ENCODE results near the gene ZC3H15.
"Not testable (repeated sequence)": the region's sequence is repeated elsewhere in the genome, so short reads cannot be mapped to it uniquely, and the experiment has no call there.

ZC3H15 gene

DNA sequence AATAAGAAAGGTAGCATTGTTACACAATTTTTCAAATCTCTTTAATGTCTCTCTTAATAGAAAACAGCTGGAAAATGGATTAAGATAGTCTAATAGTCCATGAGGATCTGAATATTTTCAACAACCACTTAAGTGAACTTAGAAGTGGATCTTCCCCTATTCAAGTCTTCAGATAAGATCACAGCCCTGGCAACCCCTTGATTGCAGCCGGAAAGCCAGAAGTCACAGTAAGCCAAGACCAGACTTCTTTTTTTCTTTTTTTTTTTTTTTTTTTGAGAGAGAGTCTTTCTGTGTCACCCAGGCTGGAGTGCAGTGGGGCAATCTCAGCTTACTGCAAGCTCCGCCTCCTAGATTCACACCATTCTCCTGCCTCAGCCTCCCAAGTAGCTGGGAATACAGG, 18.6 kb upstream of the ZC3H15 start:
- ATAC-seq (replicated peaks; ENCODE audit: extremely low read depth, poor library complexity, severe bottlenecking) (no peak), DNase-seq (ENCODE audit: low spot score in 2 of 2) (no peak)
- Mint-ChIP-seq H3K27me3 (no peaks in the 10 kb centered on the region), H3K4me1 (no peaks in the 10 kb centered on the region), H3K27ac (ENCODE audit: low read depth) (no peak overlapping the region), H3K9me3 (no peaks in the 10 kb centered on the region), H3K4me3 (no peak overlapping the region), H3K36me3 (ENCODE audit: insufficient read depth) (no peaks in the 10 kb centered on the region)

DNA sequence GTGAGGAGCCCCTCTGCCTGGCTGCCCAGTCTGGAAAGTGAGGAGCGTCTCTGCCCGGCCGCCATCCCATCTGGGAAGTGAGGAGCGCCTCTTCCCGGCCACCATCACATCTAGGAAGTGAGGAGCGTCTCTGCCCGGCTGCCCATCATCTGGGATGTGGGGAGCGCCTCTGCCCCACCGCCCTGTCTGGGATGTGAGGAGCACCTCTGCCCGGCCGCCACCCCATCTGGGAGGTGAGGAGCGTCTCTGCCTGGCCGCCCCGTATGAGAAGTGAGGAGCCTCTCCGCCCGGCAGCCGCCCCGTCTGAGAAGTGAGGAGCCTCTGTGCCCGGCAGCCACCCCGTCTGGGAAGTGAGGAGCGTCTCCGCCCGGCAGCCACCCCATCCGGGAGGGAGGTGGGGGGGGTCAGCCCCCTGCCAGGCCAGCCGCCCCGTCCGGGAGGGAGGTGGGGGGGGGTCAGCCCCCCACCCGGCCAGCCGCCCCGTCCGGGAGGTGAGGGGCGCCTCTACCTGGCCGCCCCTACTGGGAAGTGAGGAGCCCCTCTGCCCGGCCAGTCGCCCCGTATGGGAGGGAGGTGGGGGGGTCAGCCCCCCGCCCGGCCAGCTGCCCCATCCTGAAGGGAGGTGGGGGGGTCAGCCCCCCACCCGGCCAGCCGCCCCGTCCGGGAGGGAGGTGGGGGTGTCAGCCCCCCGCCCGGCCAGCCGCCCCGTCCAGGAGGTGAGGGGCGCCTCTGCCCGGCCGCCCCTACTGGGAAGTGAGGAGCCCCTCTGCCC, 13.2 kb upstream of the ZC3H15 start:
- not testable (repeated sequence) for H3K9me3 Mint-ChIP-seq; H3K4me3 Mint-ChIP-seq; H3K27me3 Mint-ChIP-seq; H3K4me1 Mint-ChIP-seq; DNase-seq (ENCODE audit: low spot score in 2 of 2); ATAC-seq (replicated peaks; ENCODE audit: extremely low read depth, poor library complexity, severe bottlenecking); H3K36me3 Mint-ChIP-seq (ENCODE audit: insufficient read depth); H3K27ac Mint-ChIP-seq (ENCODE audit: low read depth)

DNA sequence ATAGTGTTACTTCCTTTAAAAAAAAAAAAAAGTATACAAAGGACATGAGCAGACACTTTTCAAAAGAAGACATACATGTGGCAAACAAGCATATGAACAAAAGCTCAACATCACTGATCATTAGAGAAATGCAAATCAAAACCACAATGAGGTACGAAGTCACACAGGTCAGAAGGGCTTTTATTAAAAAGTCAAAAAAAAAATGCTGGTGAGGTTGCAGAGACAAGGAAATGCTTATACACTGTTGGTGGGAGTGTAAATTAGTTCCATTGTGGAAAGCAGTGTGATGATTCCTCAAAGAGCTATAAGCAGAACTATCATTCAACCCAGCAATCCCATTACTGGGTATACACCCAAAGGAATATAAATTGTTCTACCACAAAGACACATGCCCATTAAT, 11.8 kb upstream of the ZC3H15 start:
- H3K4me3 Mint-ChIP-seq; H3K27me3 Mint-ChIP-seq; ATAC-seq (replicated peaks; ENCODE audit: extremely low read depth, poor library complexity, severe bottlenecking); H3K4me1 Mint-ChIP-seq; H3K36me3 Mint-ChIP-seq (ENCODE audit: insufficient read depth); DNase-seq (ENCODE audit: low spot score in 2 of 2); H3K27ac Mint-ChIP-seq (ENCODE audit: low read depth); H3K9me3 Mint-ChIP-seq: not testable (repeated sequence)

DNA sequence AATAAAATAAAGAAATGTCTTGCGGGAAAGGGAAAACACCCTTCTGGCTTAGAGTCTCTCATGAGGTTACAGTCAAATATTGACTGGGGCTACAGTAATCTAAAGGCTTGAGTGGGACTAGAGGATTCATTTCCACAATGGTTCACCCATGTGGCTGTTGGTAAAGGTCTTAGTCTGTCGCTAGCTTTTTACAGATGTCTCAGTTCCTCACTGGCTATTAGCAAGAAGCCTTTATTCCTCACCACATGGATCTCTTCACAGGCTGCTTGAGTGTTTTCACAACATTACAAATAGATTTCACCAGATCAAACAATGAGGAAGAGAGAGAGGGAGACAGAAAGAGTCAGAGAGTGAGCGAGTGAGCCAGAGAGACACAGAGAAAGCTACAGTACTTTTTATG, 8.3 kb upstream of the ZC3H15 start:
- DNase-seq (ENCODE audit: low spot score in 2 of 2): no peak
- Mint-ChIP-seq H3K27me3 (no peaks in the 10 kb centered on the region), H3K4me1 (no peaks in the 10 kb centered on the region), H3K4me3 (no peak overlapping the region), H3K36me3 (ENCODE audit: insufficient read depth) (no peaks in the 10 kb centered on the region), H3K27ac (ENCODE audit: low read depth) (no peak overlapping the region), H3K9me3 (no peaks in the 10 kb centered on the region)
- ATAC-seq (replicated peaks; ENCODE audit: extremely low read depth, poor library complexity, severe bottlenecking): no peak

DNA sequence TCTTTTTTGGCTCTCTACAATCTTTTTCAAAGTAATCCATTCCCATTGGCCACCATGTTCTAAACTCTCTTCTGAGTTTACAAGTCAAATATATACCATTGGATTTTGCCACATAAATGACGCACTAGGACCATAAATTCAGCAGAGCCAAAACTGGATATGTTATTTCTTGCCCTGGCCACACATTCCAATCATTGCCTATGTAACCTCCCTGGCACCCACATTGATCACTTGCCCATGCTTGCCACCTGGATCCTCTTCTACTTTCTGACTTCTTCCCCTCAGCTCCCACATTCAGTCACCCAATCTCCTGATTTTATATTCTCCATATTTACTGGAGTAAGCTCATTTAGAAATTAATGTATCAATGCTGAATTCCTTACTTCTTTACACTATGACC, 5.1 kb upstream of the ZC3H15 start:
- Mint-ChIP-seq H3K36me3 (ENCODE audit: insufficient read depth) (peaks cover 4% of the 10 kb centered on the region), H3K4me3 (no peak overlapping the region), H3K27me3 (no peaks in the 10 kb centered on the region), H3K4me1 (peaks cover 19% of the 10 kb centered on the region), H3K27ac (ENCODE audit: low read depth) (no peak overlapping the region), H3K9me3 (no peaks in the 10 kb centered on the region)
- no peak for ATAC-seq (replicated peaks; ENCODE audit: extremely low read depth, poor library complexity, severe bottlenecking)
- no peak for DNase-seq (ENCODE audit: low spot score in 2 of 2)

DNA sequence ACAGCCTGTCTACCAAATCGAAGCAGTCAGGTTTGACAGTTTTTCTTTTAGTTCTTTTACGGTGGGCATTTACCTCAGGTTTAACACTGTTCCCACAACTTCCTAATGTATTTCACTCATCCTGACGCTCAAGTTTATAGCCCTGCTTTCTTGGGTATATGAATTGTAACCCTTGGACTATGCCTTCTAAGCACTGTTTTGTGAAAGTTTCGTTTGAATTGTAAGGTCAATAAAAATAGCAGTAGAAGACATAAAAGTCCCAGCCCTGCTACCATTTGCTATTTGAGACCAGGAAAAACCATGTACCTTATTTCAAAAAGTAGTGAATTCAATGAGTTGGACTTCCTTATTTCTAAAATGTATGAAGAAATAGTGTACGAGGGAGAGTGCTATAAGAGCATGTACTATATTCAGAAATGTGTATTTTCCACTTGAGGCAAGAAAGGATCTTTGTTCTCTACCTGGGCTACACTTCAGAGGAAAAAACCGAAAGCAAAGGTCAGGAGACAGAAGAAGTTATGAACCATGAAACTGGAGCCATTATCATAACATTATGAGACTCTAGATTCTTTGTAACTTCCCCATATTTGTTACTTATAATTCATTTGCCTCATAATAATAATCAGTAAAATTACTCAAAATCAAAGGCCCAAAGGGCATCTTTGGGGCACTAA, 1.9 kb upstream of the ZC3H15 start:
- H3K27ac Mint-ChIP-seq (ENCODE audit: low read depth): peak overlapping the region; percentile 26

DNA sequence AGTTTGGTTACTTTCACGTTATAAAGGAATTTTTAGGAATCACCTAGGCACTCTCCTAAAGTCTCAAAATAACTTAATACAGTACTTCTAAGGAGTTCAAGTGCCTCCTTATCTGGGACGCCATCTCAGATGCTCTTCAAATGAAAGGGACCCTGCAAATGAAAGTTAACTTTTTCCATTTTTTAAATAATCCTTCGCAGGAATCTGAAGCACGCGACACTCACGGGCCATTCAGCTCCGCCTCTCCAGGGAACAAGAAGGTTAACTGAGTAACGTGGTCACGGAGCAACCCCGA, 537 bp upstream of the ZC3H15 start:
- Mint-ChIP-seq H3K9me3 (no peaks in the 10 kb centered on the region), H3K36me3 (ENCODE audit: insufficient read depth) (peaks cover 19% of the 10 kb centered on the region), H3K4me1 (peaks cover 56% of the 10 kb centered on the region)

More for the DNA sequence above, 1.9 kb upstream of the ZC3H15 start:
- peak overlapping the region; percentile 100 for H3K4me3 Mint-ChIP-seq
- no peak for DNase-seq (ENCODE audit: low spot score in 2 of 2)
- ATAC-seq (replicated peaks; ENCODE audit: extremely low read depth, poor library complexity, severe bottlenecking): no peak
- H3K36me3 Mint-ChIP-seq (ENCODE audit: insufficient read depth): peaks cover 19% of the 10 kb centered on the region
- H3K4me1 Mint-ChIP-seq: peaks cover 42% of the 10 kb centered on the region
- H3K9me3 Mint-ChIP-seq: no peaks in the 10 kb centered on the region
- no peaks in the 10 kb centered on the region for H3K27me3 Mint-ChIP-seq

DNA sequence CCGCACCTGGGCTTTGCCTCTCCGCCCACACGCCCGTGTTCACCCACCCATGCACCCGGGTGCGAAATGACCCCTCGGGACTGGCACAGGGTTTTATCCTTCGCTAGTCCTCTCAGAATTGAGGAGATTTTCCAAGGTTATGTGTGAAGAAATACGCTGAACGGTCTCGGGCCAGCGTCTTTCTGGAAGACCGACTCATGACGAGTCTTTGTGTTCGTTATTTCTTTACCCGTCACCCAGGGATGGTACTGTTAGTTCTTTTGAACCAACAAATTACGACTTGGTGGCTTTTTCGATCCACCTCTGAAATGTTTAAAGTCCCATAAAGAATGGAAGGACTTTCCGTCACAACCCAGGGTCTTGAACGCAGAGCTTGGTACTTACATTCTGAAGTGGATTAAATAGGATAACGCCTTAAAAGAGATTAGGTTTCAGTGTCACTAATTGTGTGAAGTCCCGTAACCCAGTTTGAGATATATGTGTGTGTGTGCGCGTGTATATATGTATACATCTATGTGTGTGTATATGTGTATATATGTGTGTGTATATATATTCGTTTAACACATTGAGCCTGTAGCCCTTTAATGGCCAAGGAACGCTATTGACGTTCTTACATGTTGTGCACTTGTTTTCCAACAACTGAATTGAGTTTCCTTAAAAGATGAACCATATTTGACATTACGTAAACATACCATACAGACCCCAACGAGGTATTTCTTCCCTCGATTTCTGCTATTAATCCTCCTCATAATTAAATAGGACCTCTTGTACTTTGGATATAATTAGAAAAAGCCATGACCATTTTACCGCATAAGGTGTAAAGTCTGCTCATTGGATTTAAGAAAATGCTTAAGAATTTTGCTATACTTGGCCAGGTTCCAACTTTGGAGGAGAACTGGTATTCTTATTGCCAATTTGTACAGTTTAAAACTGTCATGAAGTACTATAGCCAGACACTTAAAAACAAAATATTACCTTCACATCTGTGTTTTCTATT, 889 bp downstream of the ZC3H15 start:
- ATAC-seq (replicated peaks; ENCODE audit: extremely low read depth, poor library complexity, severe bottlenecking): peak; percentile 5
- Mint-ChIP-seq H3K27ac (ENCODE audit: low read depth) (peak overlapping the region; percentile 98), H3K9me3 (no peaks in the 10 kb centered on the region), H3K4me3 (peak overlapping the region; percentile 100), H3K36me3 (ENCODE audit: insufficient read depth) (peaks cover 20% of the 10 kb centered on the region), H3K27me3 (no peaks in the 10 kb centered on the region), H3K4me1 (peaks cover 70% of the 10 kb centered on the region)
- DNase-seq (ENCODE audit: low spot score in 2 of 2): no peak

More for the DNA sequence above, 537 bp upstream of the ZC3H15 start:
- H3K4me3 Mint-ChIP-seq: peak overlapping the region; percentile 100
- ATAC-seq (replicated peaks; ENCODE audit: extremely low read depth, poor library complexity, severe bottlenecking) (no peak), DNase-seq (ENCODE audit: low spot score in 2 of 2) (no peak)
- no peaks in the 10 kb centered on the region for H3K27me3 Mint-ChIP-seq
- peak overlapping the region; percentile 98 for H3K27ac Mint-ChIP-seq (ENCODE audit: low read depth)

DNA sequence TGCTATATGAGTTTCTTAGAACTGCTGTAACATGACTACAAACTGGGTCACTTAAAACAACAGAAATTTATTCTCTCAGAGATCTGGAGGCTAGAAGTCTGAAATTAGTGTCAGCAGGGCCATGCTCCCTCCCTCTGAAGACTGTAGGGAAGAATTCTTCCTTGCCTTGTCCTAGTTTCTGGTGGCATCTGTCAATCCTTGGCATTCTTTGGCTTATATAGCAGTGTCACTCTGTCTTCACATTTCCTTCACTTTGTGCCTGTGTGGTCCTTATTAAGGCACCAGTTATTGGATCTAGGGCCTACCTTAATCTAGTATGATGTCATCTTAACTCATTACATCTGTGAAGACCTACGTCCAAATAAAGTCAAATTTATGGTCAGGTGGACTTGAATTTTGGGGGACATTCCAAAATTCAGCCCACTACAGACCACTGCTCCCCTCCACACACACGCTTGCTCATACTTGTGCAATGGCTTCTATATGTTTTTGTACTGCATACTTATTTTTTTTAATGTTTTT, 7.6 kb downstream of the ZC3H15 start:
- H3K4me3 Mint-ChIP-seq: no peak overlapping the region
- peaks cover 27% of the 10 kb centered on the region for H3K36me3 Mint-ChIP-seq (ENCODE audit: insufficient read depth)
- H3K9me3 Mint-ChIP-seq: no peaks in the 10 kb centered on the region
- H3K27ac Mint-ChIP-seq (ENCODE audit: low read depth): peak overlapping the region; percentile 69
- no peaks in the 10 kb centered on the region for H3K27me3 Mint-ChIP-seq
- ATAC-seq (replicated peaks; ENCODE audit: extremely low read depth, poor library complexity, severe bottlenecking): no peak
- H3K4me1 Mint-ChIP-seq: peaks cover 69% of the 10 kb centered on the region
- no peak for DNase-seq (ENCODE audit: low spot score in 2 of 2)

DNA sequence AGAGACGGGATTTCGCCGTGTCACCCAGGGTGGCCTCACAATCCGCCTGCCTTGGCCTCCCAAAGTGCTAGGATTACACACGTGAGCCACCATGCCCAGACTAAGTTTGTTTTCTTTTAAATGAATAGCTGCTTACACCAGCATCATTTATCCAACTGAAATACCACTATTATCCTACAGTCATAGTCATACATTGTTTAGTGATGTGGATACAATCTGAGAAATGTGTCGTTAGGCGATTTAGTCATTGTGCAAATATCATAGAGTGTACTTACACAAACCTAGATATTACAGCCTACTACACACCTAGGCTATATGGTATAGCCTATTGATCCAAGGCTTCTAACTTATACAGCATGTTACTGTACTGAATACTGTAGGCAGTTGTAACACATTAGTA, 10.3 kb downstream of the ZC3H15 start:
- ATAC-seq (replicated peaks; ENCODE audit: extremely low read depth, poor library complexity, severe bottlenecking) (no peak), DNase-seq (ENCODE audit: low spot score in 2 of 2) (no peak)
- no peak overlapping the region for H3K27ac Mint-ChIP-seq (ENCODE audit: low read depth)
- no peaks in the 10 kb centered on the region for H3K9me3 Mint-ChIP-seq
- peaks cover 45% of the 10 kb centered on the region for H3K36me3 Mint-ChIP-seq (ENCODE audit: insufficient read depth)
- H3K4me1 Mint-ChIP-seq: peaks cover 52% of the 10 kb centered on the region
- no peaks in the 10 kb centered on the region for H3K27me3 Mint-ChIP-seq
- no peak overlapping the region for H3K4me3 Mint-ChIP-seq

DNA sequence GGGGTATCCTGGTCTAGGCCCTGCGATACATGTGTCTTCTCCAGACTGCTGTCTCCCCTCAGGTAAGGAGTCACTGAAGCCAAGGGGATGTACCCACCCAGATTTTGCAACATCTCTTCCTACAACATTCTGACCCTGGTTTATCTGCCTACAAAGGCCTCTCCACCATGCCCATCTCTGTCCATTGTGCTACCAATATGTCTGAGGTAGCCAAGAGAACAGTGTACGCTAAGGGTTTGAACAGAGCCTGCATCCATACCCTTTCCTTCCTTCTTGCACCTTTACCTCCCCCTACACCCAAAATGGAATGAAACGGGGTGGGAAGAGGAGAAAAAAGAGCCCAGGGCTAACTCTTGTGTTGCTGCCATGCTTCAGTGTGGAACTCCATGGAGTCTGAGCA, 11.9 kb downstream of the ZC3H15 start:
- no peak overlapping the region for H3K4me3 Mint-ChIP-seq
- H3K27ac Mint-ChIP-seq (ENCODE audit: low read depth): no peak overlapping the region
- no peak for DNase-seq (ENCODE audit: low spot score in 2 of 2)
- peaks cover 54% of the 10 kb centered on the region for H3K36me3 Mint-ChIP-seq (ENCODE audit: insufficient read depth)
- H3K9me3 Mint-ChIP-seq: no peaks in the 10 kb centered on the region
- H3K4me1 Mint-ChIP-seq: peaks cover 37% of the 10 kb centered on the region
- ATAC-seq (replicated peaks; ENCODE audit: extremely low read depth, poor library complexity, severe bottlenecking): no peak
- H3K27me3 Mint-ChIP-seq: no peaks in the 10 kb centered on the region

DNA sequence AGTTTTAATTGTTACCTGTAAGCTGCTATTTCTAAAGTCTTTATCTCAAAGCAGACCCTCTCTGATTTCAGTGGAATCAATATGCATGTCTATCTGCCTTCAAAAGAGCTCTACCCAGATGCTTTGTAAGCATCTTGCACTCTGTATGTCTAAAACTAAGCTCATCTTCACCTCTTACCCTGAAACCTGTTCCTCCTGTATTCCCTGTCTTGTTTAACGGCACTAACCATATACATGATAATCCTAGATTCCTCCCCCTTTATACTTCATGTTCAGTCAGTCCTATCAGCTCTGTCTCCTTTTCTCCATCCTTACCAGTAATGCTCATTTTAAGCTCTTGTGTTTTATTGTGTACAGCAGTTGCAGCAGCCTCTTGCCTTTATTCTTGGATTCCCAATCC, 12.8 kb downstream of the ZC3H15 start:
- no peak overlapping the region for H3K27ac Mint-ChIP-seq (ENCODE audit: low read depth)
- no peak overlapping the region for H3K4me3 Mint-ChIP-seq
- no peaks in the 10 kb centered on the region for H3K9me3 Mint-ChIP-seq
- no peaks in the 10 kb centered on the region for H3K27me3 Mint-ChIP-seq
- peaks cover 57% of the 10 kb centered on the region for H3K36me3 Mint-ChIP-seq (ENCODE audit: insufficient read depth)
- DNase-seq (ENCODE audit: low spot score in 2 of 2) (no peak), ATAC-seq (replicated peaks; ENCODE audit: extremely low read depth, poor library complexity, severe bottlenecking) (no peak)
- H3K4me1 Mint-ChIP-seq: peaks cover 30% of the 10 kb centered on the region
